GM15510 (cell line): Measurements from ENCODE around the gene FGF2.

Source experiments
- POLR2A ChIP-seq: IDR thresholded peaks from 3 replicates; pipeline ENCODE4 v1.6.1; 2011; ENCODE audit warnings: borderline replicate concordance; ENCODE audit not compliant: insufficient read length; ENCODE audit errors: extremely low read depth

The FGF2 gene

GRCh38 chr4:122826553-122827257, at the start of gene FGF2:
Gene FGF2 (plus strand): TSS chr4:122826831. CDS start chr4:122827175, 344 bp downstream.
- TF ChIP-seq POLR2A = no peak

- no peak for TF ChIP-seq POLR2A
Measured at GRCh38 chr4:122776916-122777315, 49.7 kb upstream of the FGF2 start.

GRCh38 chr4:122777846-122778673, 48.6 kb upstream of the FGF2 start:
- TF ChIP-seq POLR2A = no peak

- TF ChIP-seq POLR2A = no peak
Measured at GRCh38 chr4:122781486-122781885, 45.1 kb upstream of the FGF2 start.

GRCh38 chr4:122783301-122784215, 43.1 kb upstream of the FGF2 start:
- TF ChIP-seq POLR2A = no peak

GRCh38 chr4:122784261-122784660, 42.4 kb upstream of the FGF2 start:
- TF ChIP-seq POLR2A = no peak

- TF ChIP-seq POLR2A = no peak
Measured at GRCh38 chr4:122785099-122785498, 41.5 kb upstream of the FGF2 start.

GRCh38 chr4:122787940-122788339, 38.7 kb upstream of the FGF2 start:
- TF ChIP-seq POLR2A = no peak

- TF ChIP-seq POLR2A = no peak
Measured at GRCh38 chr4:122788935-122789334, 37.7 kb upstream of the FGF2 start.

- no peak for TF ChIP-seq POLR2A
Measured at GRCh38 chr4:122793811-122794210, 32.8 kb upstream of the FGF2 start.

GRCh38 chr4:122796801-122797404, 29.7 kb upstream of the FGF2 start:
- no peak for TF ChIP-seq POLR2A

GRCh38 chr4:122797405-122798094, 29.1 kb upstream of the FGF2 start:
- TF ChIP-seq POLR2A = no peak

GRCh38 chr4:122798101-122798500, 28.5 kb upstream of the FGF2 start:
- TF ChIP-seq POLR2A = no peak

- TF ChIP-seq POLR2A = no peak
Measured at GRCh38 chr4:122798917-122799316, 27.7 kb upstream of the FGF2 start.
